ENCODE results near the gene CHD2. TPM values are rescaled to one million over a fixed set of nuclear protein-coding genes. Genes with fewer than 3 reads are reported as not detected.
"Not testable (repeated sequence)": the region's sequence is repeated elsewhere in the genome, so short reads cannot be mapped to it uniquely, and the experiment has no call there.

Gene CHD2
- total RNA-seq: 47.1 and 63.4 TPM in 2 replicates

DNA sequence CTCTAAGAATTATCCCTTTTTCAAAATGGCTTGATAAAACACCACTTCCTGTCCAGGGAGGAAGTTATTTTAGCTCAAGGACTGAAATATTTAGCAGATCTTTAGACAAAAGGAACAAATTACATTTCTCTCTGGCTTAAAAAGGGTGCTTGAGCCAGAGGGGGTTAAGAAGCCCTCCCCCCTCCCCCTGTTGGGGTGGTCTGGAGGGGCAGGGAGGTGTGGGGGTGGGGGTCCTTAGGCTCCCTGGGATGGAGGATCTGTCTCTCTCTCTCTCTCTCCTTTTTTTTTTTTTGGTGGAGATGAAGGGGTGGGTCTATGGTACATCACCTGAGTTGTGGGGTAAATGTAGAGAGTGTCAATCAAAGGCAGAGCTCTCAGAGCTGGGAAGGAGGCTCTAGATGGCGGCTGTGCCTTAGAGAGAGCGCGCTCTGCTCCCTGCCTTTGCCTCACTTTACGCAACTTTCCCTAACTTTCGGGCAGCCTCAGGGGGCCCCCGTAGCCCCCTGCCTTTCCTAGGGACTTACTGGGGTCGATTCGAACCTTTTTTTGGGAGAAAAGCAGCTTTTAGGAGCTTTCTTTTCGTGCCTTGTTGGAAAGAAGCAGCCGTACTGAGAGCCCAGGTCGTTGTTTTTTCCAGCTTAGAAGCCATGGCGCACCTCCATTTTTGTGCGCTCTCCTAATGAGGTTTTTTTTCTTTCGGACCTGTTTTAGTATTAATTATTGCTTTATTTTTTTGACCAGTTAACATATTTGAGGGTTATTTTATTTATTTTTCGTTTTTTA is at the start of gene CHD2:
CHD2 (plus strand) TSS at position 377 of the 783 bp plus-strand sequence. CDS start 914 bp downstream, outside the sequence.
- no peak for DNase-seq (ENCODE audit: extremely low read depth, low read depth, low spot score)

DNA sequence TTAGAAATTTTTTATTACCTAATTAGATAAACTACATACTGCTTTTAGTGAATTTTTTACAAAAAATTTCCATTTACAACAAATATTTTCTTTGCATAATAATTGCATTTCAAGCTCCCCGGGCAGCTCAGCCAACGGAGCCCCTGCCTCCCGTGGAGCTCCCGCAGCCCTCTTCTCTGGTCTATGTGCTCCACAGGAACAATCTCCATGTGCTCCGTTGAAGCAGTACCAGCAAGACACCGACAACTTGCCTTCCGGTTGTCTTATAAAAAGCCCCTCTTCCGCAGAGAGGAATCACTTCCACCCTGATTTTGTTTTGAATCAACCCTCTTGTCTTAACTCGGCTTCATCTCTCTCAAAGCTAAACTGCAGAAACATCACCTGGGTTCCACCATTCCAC is 46.9 kb upstream of the CHD2 start:
- no peak for DNase-seq (ENCODE audit: extremely low read depth, low read depth, low spot score)

DNA sequence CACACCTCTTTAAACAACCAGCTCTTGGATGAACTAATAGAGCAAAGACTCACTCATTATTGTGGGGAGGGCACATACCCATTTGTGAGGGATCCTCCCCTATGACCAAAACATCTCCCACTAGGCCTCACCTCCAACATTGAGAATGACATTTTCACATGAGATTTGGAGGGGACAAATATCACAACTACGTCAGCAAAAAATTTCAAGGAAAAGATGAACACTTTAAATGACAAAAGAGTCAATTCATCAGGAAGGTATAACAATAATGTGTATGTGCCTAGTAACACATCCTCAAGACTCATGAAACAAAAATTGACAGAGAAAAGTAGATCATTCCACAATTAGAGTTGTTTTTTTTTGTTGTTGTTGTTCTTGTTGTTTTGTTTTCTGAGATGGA is 38.4 kb upstream of the CHD2 start:
- DNase-seq (ENCODE audit: extremely low read depth, low read depth, low spot score): no peak

DNA sequence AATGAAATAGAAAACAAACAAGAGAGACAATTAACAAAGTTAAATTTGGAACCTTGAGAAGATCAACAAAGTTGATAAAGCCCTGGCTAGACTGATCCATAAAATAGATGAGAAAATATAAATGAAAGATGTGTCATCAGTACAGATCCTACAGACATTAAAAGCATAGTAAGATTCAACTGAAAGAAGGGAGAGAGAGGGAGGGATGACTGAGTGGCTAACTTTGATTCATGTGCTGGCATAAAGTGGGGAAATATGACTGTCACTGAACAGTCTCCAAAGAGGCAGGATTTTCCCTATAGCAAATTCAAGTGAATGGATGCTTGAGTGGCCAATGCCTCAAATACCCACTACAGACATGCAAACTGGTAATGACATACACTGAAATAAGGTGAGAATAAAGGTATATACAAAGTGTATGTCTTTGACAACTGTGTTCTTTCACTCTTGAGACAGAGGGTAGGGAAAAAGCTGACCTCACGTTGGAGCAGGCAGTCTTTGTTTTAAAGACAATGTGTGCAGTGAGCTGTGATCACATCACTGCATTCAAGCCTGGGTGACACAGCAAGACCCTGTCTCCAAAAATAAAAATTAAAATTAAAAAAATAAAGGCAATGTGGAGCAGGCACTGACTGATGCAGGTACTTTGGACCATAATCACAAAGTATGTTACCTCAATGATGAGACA is 35.9 kb upstream of the CHD2 start:
- DNase-seq (ENCODE audit: extremely low read depth, low read depth, low spot score): no peak

DNA sequence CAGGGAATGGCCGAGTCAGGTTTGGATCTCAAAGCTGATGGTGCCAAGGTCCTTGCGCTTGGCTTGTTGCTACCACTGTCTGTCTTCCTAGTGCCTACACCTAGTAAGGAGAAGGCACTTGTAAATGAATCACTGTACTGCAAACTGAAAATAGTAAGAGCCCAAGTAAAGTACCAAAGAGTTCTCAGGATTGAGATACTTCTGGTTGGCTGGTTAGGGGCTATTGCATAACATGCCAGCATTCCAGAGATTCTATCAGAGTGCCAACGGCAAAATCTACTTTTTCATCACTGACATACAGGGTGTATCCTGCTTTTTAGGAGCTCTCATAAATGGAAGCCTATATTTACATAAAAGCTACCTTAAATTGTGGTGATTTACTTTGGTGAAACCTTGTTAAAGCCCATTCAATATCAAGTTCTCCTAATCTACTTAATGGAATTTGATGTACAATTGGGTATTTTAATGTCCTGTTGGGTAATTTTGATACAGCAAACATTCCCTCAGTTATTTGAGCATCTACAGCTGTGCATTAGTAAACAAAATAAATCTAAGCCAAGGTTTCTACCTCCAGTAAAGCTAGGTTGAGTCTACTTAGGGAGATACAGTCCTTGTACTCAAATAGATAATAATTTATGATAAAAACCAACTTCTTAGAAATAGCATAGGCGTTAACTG is 30.7 kb upstream of the CHD2 start:
- no peak for DNase-seq (ENCODE audit: extremely low read depth, low read depth, low spot score)

DNA sequence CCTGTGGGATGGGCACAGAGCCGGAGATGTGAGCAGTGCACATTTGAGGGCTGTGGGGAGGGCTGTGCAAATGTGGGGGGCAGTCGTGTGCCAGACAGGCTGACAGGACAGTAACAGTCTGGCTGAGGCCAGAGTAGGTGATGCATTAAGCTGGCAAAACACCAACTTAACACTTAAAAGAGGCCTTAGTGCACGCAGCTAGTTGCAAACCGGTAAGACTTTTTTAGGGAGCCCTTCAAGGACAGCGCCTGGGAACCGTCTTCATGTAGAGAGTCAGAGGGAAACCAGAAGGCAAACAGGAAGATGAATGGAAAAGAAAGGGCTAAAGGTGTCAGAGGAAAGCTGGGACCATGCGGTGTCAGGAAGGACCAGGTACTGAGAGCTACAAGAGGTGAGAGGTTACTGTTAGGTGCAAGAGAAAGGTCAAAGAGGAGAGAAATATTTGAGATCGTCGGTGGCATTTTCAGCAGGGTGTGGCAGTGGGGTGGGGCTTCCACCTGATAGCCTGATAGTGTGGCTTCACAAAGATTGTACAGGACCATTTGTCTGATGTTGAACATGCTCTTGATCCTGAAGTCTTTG is 30.0 kb upstream of the CHD2 start:
- DNase-seq (ENCODE audit: extremely low read depth, low read depth, low spot score): no peak

DNA sequence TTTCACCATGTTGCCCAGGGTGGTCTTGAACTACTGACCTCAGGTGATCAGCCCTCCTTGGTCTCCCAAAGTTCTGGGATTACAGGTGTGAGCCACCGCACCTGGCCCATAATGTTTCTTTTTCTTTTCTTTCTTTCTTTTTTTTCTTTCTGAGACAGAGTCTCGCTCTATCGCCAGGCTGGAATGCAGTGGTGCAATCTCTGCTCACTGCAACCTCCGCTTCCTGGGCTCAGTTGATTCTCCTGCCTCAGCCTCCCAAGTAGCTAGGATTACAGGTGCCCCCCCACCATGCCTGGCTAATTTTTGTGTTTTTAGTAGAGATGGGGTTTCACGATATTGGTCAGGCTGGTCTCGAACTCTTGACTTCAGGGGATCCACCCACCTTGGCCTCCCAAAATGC is 27.2 kb upstream of the CHD2 start:
- not testable (repeated sequence) for DNase-seq (ENCODE audit: extremely low read depth, low read depth, low spot score)

DNA sequence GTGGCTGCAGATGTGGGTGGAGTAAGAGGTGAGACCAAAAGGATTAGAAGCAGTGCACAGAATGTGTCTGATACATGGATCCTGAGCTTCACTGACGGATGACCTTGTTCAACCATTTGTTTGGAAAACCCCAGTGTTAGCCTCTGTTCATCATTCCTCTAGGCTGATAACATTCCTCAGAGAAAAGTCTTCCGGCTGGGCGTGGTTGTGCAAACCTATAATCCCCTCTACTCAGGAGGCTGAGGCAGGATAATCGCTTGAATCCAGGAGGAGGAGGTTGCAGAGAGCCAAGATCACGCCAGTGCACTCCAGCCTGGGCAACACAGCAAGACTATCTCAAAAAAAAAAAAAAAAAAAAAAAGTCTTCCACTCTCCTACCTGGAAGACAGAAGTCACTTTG is 23.1 kb upstream of the CHD2 start:
- no peak for DNase-seq (ENCODE audit: extremely low read depth, low read depth, low spot score)

DNA sequence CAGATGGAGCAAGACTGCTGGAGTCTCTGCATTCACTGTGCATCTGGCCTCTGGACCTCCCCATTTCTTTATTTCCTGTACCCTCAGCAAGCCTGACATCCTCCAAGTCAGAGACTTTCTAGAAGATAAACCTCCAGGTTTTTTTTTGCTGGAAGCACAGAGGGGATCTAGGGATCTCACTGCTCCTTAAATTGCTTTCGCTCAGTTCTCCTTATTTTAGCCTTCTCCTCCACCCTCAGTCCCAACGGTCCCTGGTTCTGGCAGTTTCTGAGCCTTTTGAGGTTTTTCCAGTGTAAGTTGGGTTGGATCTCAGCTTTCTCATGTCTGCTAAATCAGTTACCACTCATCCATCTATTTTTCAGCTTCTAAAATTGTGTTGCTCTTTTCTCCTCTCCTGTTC is 22.7 kb upstream of the CHD2 start:
- DNase-seq (ENCODE audit: extremely low read depth, low read depth, low spot score): no peak

DNA sequence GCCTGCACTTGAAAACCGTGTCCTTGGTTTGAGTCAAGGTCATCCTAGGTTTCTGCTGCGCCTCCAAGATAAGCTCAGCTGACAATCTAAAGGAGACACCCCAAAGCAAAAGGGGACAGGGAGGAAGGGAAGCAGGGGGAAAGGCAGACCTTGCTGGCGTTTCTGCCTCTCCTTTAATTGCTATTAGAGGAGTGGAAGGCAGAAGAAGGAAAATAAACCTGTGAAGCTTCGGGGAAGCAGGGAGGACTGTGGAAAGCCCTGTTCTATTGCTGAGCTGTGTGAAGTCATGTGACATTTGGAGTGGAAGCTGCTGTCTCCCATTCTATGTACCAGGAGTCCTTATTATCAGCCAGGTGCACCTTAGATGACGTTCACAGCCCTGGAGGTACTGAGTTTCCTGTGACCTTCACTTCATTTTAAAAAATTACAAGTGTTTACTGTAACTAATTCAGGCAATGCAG is 21.5 kb upstream of the CHD2 start:
- DNase-seq (ENCODE audit: extremely low read depth, low read depth, low spot score): no peak

DNA sequence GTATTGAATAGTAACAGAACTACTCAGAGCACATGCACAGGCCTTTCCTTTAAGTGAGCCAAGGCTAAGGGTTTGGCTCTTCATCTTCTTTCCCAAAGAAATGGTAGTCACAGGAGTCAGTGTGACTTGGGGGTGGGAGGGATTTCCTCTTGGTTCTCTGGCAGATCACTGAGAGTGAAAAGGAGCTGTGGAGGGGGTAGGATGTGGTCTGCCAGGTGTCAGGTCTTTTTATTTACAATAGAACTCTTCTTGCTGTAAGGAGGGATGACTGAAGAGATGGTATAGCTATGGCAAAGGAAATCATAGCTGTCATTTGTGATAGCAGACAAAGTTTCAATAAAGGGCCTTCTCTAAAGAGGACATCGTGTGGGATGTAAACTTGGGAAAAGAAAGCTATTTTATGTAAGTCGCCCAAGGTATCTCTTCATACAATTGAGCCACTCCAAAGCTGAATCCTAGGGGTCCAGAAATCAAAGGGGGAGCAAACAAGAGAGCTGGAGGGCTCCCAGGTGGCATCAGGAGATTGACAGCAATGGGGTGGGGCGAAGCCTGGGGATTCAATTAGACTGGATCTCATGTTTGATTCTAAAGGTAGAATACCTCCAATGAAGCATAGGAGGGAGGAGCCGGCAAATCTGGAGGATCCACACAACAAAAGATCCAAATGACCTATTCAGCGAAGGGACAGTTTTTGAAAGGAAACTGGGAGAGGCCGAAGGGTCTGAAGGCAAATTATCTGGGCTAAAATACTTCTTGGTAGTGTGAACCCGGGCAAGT is 20.0 kb upstream of the CHD2 start:
- no peak for DNase-seq (ENCODE audit: extremely low read depth, low read depth, low spot score)

DNA sequence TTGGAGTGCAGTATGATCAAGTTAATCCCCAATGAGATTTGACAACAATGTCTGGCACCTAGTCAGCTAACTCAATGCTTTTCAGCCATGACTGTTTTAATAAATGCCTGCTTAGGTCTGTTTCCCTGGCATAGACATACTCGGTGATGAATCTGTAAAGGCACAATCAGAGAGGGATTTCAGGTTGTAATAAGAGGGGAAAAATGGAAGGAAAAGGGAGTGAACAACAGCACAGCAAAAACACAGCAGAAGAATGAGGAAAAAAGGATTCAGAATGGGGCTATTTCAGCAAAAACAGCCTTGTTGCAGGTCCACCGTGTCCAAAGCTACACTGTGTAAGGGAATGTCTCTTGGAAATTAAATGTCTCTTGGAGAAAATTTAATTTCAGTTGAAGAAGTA is 19.3 kb upstream of the CHD2 start:
- no peak for DNase-seq (ENCODE audit: extremely low read depth, low read depth, low spot score)

DNA sequence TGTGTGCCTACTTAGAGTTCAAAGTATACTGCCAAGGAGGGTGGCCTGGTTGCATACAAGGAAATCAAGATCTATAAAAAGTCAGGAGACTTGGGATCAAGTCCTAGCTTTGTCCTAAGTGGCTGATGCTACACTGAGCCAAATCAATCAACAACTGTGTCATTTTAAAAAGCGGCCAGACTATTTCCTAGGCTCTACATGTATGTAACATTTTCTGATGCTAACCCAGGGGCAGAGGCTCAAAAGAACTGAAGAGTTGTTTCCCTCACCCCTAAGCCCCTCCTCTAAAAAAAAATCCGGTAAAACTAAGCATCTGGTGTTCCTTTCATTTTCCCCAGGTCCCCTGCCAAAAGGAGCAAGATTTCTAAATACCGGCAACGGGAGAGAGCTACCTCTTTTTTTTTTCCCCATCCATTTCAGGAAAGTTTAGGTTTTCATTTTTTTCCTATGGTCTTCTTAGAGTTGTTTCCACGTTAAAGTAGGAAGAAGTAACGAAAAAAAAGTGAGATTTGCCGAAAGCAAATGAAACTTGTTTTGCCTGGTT is 18.8 kb upstream of the CHD2 start:
- DNase-seq (ENCODE audit: extremely low read depth, low read depth, low spot score): no peak

DNA sequence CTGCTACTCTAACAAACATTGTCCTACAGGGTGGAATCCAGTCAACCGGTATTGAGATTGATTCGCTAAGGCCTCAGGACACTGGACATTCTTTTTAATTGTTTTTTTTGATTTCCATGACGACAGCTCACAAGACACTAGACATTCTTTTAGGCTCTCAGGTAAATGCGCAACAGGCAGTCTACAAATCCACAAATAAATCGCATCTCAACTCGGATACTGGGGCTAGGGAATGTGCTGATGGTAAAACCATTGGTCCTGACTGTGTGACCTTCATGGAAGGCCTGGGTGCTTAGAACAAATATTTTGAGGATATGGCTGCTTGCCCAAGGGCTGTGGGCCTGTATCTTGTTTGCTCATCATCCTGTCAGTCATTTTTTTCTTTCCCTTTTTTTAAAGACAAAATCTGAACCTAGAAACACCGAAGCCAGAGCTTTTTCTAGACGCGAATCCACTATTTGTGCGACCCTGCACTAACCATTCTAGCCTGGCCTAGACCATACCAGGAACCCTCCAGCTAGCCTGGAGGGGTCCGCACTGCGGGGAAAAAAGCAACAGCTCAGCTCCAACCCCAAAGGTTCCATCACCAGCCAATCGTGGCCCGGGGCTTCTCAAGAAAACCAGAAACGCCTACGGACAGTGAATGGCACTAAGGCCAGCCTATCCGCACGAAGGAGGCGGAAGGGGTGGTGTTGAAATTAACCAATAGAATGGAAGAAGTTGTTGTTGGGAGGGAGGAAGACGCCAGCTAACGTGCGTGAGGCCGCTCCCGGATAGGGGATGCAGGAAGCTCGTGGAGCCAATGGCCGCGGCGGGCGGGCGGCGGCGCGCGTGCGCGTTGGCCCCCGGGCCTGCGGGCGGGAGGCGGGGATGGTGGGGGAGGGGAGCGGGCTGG is 18.1 kb upstream of the CHD2 start:
- DNase-seq (ENCODE audit: extremely low read depth, low read depth, low spot score): peak; percentile 99

DNA sequence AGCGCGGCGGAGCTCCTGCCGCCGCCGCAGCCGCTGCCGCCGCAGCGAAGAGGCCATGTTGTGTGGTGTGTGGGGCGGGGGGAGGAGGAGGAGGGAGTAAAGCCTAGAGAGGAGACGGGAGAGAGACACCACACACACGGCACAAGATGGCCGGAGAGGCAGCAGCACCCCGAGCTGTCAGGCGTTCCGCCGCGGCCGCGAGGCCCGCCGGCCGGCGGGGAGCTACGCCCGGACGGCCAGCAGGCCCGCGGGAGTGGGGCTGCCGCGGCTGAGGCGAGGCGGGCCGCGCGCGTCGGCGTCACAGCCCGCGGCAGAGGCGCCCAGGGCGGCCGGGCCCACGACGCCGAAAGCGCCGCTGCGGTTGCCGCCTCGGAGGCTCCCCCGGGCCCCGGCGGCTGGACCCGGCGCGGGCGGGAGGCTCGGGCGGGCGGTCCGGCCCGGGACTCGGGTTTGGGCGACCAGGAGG is 17.4 kb upstream of the CHD2 start:
- no peak for DNase-seq (ENCODE audit: extremely low read depth, low read depth, low spot score)

DNA sequence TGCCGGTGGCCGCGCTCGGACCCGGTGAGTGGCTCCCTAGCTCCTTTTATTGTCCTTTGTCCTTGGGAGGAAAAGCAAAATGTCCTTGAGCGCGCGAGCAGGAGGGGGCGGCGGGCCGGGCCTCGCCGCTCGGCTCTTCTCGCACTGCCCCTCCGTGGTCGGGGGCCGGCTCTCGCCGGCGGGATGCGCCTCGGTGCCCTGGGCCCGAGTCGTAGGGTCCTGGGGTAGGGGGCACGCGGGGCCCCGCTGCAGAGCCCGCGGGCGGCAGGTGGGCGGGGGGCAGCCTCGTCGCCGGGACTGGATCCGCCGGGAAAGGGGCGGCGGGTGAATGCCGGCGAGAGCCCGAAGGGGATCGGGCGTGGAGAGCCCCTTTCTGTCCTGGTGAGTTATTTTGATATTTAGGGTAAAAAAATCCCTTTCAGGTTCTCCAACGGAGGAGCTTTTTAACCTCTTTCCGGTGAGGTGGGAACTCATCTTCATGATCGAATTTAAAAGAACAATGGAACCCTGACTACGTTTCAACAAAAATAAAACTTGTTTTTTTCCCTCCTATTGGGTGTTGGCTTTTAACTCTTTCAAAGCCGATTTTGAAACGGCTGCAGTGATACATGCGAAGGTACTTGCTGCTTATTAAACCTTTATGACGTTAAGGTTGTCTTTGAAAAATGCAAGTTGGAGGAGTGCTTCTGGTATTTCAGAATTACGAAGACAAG is 16.8 kb upstream of the CHD2 start:
- no peak for DNase-seq (ENCODE audit: extremely low read depth, low read depth, low spot score)

DNA sequence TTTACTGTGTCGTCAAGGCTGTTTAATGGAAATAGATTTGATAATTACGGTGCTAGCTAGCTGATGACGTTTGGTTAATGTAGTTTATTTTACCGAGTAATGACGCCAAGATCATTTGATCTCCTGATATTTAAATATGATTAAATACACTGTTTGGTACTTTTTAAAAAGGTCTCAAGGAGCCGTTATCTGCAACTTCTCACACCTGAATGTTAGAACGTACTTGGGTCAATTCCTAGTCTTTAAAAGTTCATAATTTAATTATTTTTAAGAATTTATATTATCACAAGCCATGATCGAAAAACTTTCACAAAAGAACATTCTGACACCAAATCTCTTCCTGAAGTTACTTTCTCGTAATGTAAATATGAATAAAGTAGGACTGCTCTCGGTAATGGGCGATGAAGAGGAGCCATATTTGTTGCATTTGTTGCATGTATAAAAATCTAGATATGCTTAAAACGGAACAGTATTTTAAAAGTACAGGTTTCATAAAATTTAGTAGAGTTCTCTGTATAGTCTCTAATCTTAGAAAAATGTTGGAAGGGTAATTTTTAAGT is 16.2 kb upstream of the CHD2 start:
- no peak for DNase-seq (ENCODE audit: extremely low read depth, low read depth, low spot score)
